Central memory CD8-positive, alpha-beta T cell (primary cell): Measurements from ENCODE around the gene NPAS2.
A peak's percentile ranks its signal among the peaks of the same experiment; 100 is the strongest.

Experiments used
- ATAC-seq: fragments of 150-1000 bp; cut with Tn5 transposase; replicated peaks from 2 replicates; pipeline ENCODE4 v1.10.0; 2022; ENCODE audit warnings: mild to moderate bottlenecking, moderate FRiP score, moderate number of reproducible peaks; ENCODE audit not compliant: poor library complexity, severe bottlenecking; ENCODE audit errors: extremely low read depth
- DNase-seq, 2 donors: peaks; one replicate each; pipeline ENCODE4 v3.0.0; 2021; ENCODE audit warnings: low spot score in 2 of 2
- H3K27ac Mint-ChIP-seq: one replicate; pipeline ENCODE4 v1.8.0; 2022; ENCODE audit warnings: low read depth, mild to moderate bottlenecking, moderate library complexity, mixed read lengths
- H3K27me3 Mint-ChIP-seq: one replicate; pipeline ENCODE4 v1.8.0; 2022; ENCODE audit warnings: mixed read lengths
- H3K36me3 Mint-ChIP-seq: one replicate; pipeline ENCODE4 v1.8.0; 2022; ENCODE audit warnings: mild to moderate bottlenecking, moderate library complexity, mixed read lengths; ENCODE audit not compliant: insufficient read depth
- H3K4me1 Mint-ChIP-seq: one replicate; pipeline ENCODE4 v1.8.0; 2022; ENCODE audit warnings: mixed read lengths
- H3K4me3 Mint-ChIP-seq: one replicate; pipeline ENCODE4 v1.8.0; 2022; ENCODE audit warnings: mild to moderate bottlenecking, moderate library complexity, mixed read lengths
- H3K9me3 Mint-ChIP-seq: one replicate; pipeline ENCODE4 v1.8.0; 2022; ENCODE audit warnings: mixed read lengths

The NPAS2 gene

DNA sequence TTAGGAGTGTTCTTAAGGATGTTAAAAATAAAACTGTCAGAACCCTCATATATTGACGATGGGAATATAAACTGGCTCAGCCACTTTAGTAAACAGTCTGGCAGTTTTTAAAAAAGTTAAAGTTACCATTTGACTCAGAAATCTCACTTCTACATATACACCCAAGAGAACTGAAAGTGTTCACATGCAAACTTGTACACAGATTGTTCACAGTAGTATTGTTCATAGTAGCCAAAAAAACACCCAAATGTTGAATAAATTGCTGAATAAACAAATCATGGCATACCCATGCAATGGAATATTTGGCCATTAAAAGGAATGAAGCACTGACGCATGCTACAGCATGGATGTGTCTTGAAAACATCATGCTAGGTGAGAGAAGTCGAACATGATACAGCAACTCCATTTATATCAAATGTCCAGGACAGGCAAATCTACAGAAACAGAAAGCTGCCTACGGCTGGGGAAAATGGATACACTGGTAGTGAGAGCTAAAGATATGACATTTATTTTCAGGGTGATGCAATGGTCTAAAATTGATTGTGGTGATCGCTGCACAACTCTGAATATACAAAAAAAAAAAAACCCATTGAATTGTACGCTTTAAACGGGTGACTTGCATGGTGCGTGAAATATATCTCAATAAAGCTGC lies 192.2 kb downstream of the NPAS2 start:
- Mint-ChIP-seq H3K27me3 (no peaks in the 10 kb centered on the region), H3K27ac (no peak overlapping the region), H3K4me1 (peaks cover 31% of the 10 kb centered on the region), H3K9me3 (no peaks in the 10 kb centered on the region), H3K4me3 (no peak overlapping the region), H3K36me3 (peaks cover 45% of the 10 kb centered on the region)
- no peak for DNase-seq
- ATAC-seq, result no peak

GRCh38 chr2:101012706-101013181 lies 192.8 kb downstream of the NPAS2 start:
- Mint-ChIP-seq H3K9me3 (no peaks in the 10 kb centered on the region), H3K27ac (no peak overlapping the region), H3K4me3 (no peak overlapping the region), H3K36me3 (peaks cover 40% of the 10 kb centered on the region), H3K27me3 (no peaks in the 10 kb centered on the region), H3K4me1 (peaks cover 26% of the 10 kb centered on the region)
- ATAC-seq, result no peak
- DNase-seq, result no peak

GRCh38 chr2:101014264-101014857 lies 194.4 kb downstream of the NPAS2 start:
- DNase-seq, result no peak
- H3K36me3 Mint-ChIP-seq, result peaks cover 26% of the 10 kb centered on the region

GRCh38 chr2:101017371-101017770 lies 197.4 kb downstream of the NPAS2 start:
- Mint-ChIP-seq H3K27ac (no peak overlapping the region), H3K4me1 (peaks cover 6% of the 10 kb centered on the region), H3K27me3 (no peaks in the 10 kb centered on the region), H3K36me3 (peaks cover 14% of the 10 kb centered on the region), H3K9me3 (no peaks in the 10 kb centered on the region), H3K4me3 (no peak overlapping the region)
- DNase-seq, result no peak
- ATAC-seq, result no peak

More at GRCh38 chr2:101014264-101014857, 194.4 kb downstream of the NPAS2 start:
- no peaks in the 10 kb centered on the region for H3K9me3 Mint-ChIP-seq
- H3K27ac Mint-ChIP-seq, result no peak overlapping the region
- ATAC-seq, result no peak
- H3K4me1 Mint-ChIP-seq, result peaks cover 18% of the 10 kb centered on the region
- H3K27me3 Mint-ChIP-seq, result no peaks in the 10 kb centered on the region
- no peak overlapping the region for H3K4me3 Mint-ChIP-seq

DNA sequence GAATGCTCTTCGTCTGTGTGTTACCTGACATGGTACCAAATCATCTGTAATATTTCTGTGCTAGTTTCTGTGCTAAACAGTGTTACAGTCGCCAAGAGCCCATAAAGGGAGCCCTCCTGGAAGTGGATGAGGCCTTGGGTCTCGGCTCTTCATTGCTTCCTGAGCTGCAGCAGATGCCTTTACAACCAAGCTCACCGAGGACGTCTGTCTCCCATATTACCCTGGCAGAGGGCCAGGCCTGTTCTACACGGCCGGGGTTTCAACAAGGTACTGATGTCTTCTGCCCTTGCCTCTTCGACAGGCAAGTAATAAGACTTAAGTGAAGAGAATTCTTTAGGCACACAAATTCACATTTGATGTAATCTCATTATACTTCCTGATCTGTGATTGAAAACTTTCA lies 199.0 kb downstream of the NPAS2 start:
- Mint-ChIP-seq H3K4me3 (no peak overlapping the region), H3K9me3 (no peaks in the 10 kb centered on the region), H3K36me3 (peaks cover 9% of the 10 kb centered on the region), H3K27me3 (no peaks in the 10 kb centered on the region), H3K4me1 (no peaks in the 10 kb centered on the region), H3K27ac (no peak overlapping the region)
- no peak for ATAC-seq
- DNase-seq, result no peak

DNA sequence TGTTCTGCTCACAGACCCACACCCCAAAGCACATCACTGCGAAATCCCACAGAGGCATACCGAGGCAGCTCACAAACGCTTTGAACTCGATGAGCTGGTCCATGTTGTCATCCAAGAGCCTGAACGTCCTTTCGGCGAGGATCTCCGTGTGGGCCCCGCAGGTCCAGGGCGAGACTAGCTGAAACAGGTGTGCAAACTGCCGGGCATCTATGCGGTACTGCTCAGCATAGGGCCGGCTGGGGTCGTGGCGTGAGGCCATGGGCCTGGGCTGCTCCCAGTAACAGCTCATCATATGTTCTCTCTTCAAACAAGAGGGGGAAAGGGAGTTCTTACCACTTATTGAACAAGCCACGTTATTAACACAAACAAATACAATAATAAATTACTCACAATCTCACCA lies 202.3 kb downstream of the NPAS2 start:
- H3K9me3 Mint-ChIP-seq, result no peaks in the 10 kb centered on the region

GRCh38 chr2:101023327-101024107 lies 203.6 kb downstream of the NPAS2 start:
- DNase-seq (no peak), ATAC-seq (no peak)
- H3K9me3 Mint-ChIP-seq, result no peaks in the 10 kb centered on the region
- H3K36me3 Mint-ChIP-seq, result peaks cover 4% of the 10 kb centered on the region
- no peaks in the 10 kb centered on the region for H3K4me1 Mint-ChIP-seq
- no peaks in the 10 kb centered on the region for H3K27me3 Mint-ChIP-seq
- H3K27ac Mint-ChIP-seq, result no peak overlapping the region
- H3K4me3 Mint-ChIP-seq, result no peak overlapping the region

More for the DNA sequence above, 202.3 kb downstream of the NPAS2 start:
- DNase-seq (no peak), ATAC-seq (no peak)
- Mint-ChIP-seq H3K27ac (no peak overlapping the region), H3K36me3 (peaks cover 4% of the 10 kb centered on the region), H3K4me1 (no peaks in the 10 kb centered on the region), H3K4me3 (no peak overlapping the region), H3K27me3 (no peaks in the 10 kb centered on the region)

DNA sequence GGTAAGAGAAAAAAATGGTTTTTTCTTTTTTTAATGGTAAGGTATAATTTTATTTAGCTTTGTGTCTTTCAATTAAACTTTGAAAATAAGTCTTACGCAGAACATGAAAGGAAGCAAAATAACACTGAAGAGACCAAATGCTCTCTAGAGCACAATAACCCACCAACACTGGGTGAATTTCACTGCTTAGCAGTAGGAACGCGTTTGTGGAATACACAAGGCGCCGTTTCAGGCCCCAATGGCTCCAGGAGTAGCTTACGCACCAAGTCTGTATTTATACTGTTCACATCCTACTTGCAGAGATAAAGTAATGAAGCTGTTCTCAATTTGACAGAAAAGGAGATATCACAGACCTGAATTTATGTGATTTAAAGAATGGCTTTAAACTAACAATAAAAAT lies 205.6 kb downstream of the NPAS2 start:
- Mint-ChIP-seq H3K4me3 (no peak overlapping the region), H3K27ac (no peak overlapping the region), H3K9me3 (no peaks in the 10 kb centered on the region), H3K36me3 (peaks cover 4% of the 10 kb centered on the region), H3K27me3 (no peaks in the 10 kb centered on the region), H3K4me1 (no peaks in the 10 kb centered on the region)
- ATAC-seq (no peak), DNase-seq (no peak)

GRCh38 chr2:101026253-101026701 lies 206.3 kb downstream of the NPAS2 start:
- Mint-ChIP-seq H3K9me3 (no peaks in the 10 kb centered on the region), H3K4me3 (no peak overlapping the region), H3K27me3 (no peaks in the 10 kb centered on the region), H3K36me3 (peaks cover 2% of the 10 kb centered on the region), H3K4me1 (no peaks in the 10 kb centered on the region), H3K27ac (no peak overlapping the region)
- no peak for ATAC-seq
- no peak for DNase-seq

GRCh38 chr2:101026923-101027469 lies 207.1 kb downstream of the NPAS2 start:
- ATAC-seq, result no peak
- H3K27me3 Mint-ChIP-seq, result peaks cover 4% of the 10 kb centered on the region
- no peak overlapping the region for H3K27ac Mint-ChIP-seq
- peaks cover 2% of the 10 kb centered on the region for H3K36me3 Mint-ChIP-seq
- H3K9me3 Mint-ChIP-seq, result no peaks in the 10 kb centered on the region
- H3K4me3 Mint-ChIP-seq, result no peak overlapping the region
- H3K4me1 Mint-ChIP-seq, result no peaks in the 10 kb centered on the region
- no peak for DNase-seq

GRCh38 chr2:101027852-101028251 lies 207.9 kb downstream of the NPAS2 start:
- Mint-ChIP-seq H3K4me1 (no peaks in the 10 kb centered on the region), H3K36me3 (peaks cover 2% of the 10 kb centered on the region), H3K27me3 (peaks cover 12% of the 10 kb centered on the region), H3K4me3 (no peak overlapping the region), H3K27ac (no peak overlapping the region), H3K9me3 (no peaks in the 10 kb centered on the region)
- no peak for DNase-seq
- no peak for ATAC-seq

- no peak overlapping the region for H3K4me3 Mint-ChIP-seq
- peaks cover 38% of the 10 kb centered on the region for H3K27me3 Mint-ChIP-seq
Observed at GRCh38 chr2:101030866-101031554, 211.1 kb downstream of the NPAS2 start.

More at GRCh38 chr2:101030866-101031554, 211.1 kb downstream of the NPAS2 start:
- no peaks in the 10 kb centered on the region for H3K4me1 Mint-ChIP-seq
- H3K27ac Mint-ChIP-seq, result no peak overlapping the region
- H3K36me3 Mint-ChIP-seq, result no peaks in the 10 kb centered on the region
- DNase-seq (no peak), ATAC-seq (peak; percentile 36)
- no peaks in the 10 kb centered on the region for H3K9me3 Mint-ChIP-seq
